Left renal pelvis (tissue), 4 donors: ENCODE measurements around the gene IGFBP6. TPM values are rescaled to one million over a fixed set of nuclear protein-coding genes. Genes with fewer than 3 reads are reported as not detected.

Experiments used
- DNase-seq, 4 donors: peaks; one replicate each; pipeline ENCODE4 v3.0.0-alpha.2; 2013; ENCODE audit warnings: low read depth in 4 of 4, low spot score in 3 of 4
- polyA plus RNA-seq, 4 donors: library from polyadenylated mRNA; unstranded; fragments of 120-200 nt; gene quantifications; one replicate each; pipeline ENCODE4 v1.2.1, GENCODE V29; 2013; ENCODE audit not compliant: insufficient read length in 4 of 4

IGFBP6 gene
- polyA plus RNA-seq, 4 donors = 14.0 to 241 (median 19.8) TPM

- DNase-seq = no peak
These were observed 16.5 kb downstream of the IGFBP6 start for GRCh38 chr12:53113951-53114350.

DNA sequence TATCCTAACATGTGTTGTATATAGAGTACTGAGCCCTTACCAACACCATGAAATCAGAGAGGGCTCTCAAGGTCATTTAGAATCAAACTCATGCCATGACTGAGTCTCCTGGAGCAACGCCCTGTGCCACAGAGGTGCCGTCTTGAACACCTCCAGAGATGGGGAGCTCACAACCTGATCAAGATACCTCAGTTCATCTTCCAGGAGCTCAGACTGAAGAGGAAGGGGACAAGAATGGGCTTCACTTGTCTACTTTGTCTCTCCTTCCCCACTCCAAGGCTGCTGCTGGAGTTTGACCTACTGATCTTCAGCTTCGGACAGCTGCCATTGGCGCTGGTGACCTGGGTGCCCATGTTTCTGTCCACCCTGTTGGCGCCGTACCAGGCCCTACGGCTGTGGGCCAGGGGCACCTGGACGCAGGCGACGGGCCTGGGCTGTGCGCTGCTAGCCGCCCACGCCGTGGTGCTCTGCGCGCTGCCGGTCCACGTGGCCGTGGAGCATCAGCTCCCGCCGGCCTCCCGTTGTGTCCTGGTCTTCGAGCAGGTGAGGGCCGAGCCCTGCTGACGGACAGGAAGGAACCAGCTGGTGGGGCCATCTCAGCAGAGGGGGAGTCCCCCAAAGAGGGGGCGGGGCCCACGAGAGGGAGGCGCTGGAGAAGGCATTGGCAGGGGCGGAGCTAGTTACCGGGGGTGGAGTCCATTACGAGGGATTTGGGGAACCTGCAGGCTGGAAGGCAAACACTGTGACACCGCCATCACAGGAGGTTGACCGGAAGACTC, 17.8 kb downstream of the IGFBP6 start:
- no peak for DNase-seq

GRCh38 chr12:53115891-53116648, 18.6 kb downstream of the IGFBP6 start:
- no peak for DNase-seq

DNA sequence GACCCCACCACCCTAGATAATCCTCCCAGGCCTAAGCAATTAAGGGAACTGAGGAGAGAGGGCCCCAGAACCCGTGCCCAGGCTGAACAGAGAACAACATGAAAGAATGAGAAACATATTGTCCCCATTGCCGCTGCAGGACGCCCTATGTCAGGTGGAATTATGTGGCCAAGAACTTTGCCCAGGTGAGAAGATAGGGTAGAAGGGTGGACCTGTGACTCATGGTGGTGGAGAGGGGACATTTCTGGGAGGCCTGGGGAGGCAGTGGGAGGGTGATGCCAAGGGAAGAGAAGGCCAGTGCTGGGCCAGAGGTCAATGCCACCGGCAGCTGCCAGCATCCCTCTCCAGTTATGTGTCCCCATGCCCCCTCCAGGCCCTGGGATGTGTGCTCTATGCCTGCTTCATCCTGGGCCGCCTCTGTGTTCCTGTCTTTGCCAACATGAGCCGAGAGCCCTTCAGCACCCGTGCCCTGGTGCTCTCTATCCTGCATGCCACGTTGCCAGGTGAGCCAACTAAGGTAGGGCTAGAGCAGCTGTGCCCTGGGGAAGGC, 21.4 kb downstream of the IGFBP6 start:
- DNase-seq = no peak

GRCh38 chr12:53120685-53121525, 23.4 kb downstream of the IGFBP6 start:
- no peak for DNase-seq

- DNase-seq = no peak
These were observed 25.5 kb downstream of the IGFBP6 start for GRCh38 chr12:53122961-53123468.

GRCh38 chr12:53123578-53124351, 26.3 kb downstream of the IGFBP6 start:
- DNase-seq = no peak

GRCh38 chr12:53124352-53124723, 26.9 kb downstream of the IGFBP6 start:
- DNase-seq = no peak

DNA sequence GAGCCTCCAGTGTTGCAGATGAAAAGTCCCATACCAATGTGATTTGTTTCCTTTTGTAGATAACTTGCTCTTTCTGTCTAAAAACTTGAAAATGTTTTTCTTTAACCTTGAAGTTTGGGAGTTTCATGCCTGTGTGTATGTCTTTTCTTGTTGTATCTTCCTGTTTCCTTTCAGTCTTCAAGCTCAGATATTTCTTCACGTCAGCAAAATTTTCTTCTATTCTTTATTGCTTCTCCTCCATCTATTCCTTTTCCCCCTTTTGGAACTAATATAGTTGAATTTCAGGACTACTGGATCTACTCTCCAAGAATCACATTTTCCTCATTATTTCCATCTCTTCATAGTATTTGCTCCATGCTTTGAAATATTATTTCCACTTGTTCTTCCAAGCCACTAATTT, 29.7 kb downstream of the IGFBP6 start:
- no peak for DNase-seq

- no peak for DNase-seq
These were observed 31.5 kb downstream of the IGFBP6 start for GRCh38 chr12:53128780-53129569.

GRCh38 chr12:53131844-53132243, 34.4 kb downstream of the IGFBP6 start:
- no peak for DNase-seq

- DNase-seq = no peak
These were observed 36.3 kb downstream of the IGFBP6 start for GRCh38 chr12:53133722-53134121.

DNA sequence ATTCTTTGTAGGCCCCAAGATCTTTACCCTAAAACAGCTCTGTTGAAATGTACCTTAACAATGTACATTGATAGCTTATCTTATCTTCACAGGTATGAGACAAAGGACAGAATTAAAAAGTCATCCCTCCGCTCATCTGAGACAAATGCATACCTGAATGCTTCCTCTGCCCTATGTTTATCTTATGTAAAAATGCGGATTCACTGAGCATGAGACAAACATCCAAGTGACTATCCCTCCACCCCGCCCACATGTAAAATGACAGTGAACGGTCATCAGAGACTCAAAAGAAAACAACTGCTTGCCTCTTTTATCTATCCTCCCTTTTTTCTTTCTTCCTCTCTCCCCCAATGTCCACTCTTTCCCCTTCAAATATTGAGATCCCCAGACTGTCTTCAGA, 45.9 kb downstream of the IGFBP6 start:
- DNase-seq = no peak

GRCh38 chr12:53145383-53146260, 48.2 kb downstream of the IGFBP6 start:
- no peak for DNase-seq

DNA sequence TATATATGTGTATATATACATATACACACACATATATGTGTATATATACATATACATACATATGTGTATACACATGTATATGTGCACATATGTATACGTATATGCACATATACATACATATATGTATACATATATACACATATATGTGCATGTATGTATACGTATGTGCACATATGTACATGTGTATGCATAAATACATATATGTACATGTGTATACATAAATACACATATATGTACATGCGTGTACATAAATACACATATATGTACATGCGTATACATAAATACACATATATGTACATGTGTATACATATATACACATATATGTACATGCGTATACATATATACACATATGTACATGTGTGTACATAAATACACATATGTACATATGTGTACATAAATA, 49.7 kb downstream of the IGFBP6 start:
- no peak for DNase-seq

GRCh38 chr12:53147653-53148052, 50.2 kb downstream of the IGFBP6 start:
- DNase-seq = no peak

DNA sequence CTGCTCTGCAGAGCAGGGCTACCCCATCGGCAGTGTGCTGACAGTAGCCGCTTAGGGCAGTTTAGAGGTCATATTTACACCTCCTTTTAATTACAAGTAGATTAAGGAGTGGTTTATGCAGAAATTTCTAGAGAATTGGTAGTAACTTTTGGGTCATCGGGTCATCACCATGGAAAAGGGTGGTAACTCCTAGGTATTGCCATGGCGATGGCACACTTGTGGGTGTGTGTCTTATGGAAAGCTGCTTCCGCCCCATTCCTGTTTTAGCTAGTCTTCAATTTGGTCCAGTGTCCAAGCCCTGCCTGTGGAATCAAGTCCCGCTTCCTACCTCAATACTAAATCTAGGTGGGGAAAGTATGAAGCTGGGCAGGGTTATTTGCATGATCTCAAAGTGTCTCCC, 53.6 kb downstream of the IGFBP6 start:
- no peak for DNase-seq
